IPS DF 6.9 (cell line): ENCODE measurements around the gene C10orf90.

Experiments used
- DNase-seq: peaks from one replicate; pipeline ENCODE4 v3.0.0-alpha.2; 2013; ENCODE audit warnings: low read depth, low spot score
- H3K27ac ChIP-seq: one replicate; pipeline ENCODE4 v1.5.1; 2013; ENCODE audit warnings: low read length, control low read depth
- H3K27me3 ChIP-seq: 2 replicates; pipeline ENCODE4 v1.6.1; 2013; ENCODE audit warnings: mild to moderate bottlenecking, low read length; ENCODE audit not compliant: control insufficient read depth, insufficient read depth
- H3K36me3 ChIP-seq: 2 replicates; pipeline ENCODE4 v1.6.1; 2013; ENCODE audit warnings: low read length; ENCODE audit not compliant: control insufficient read depth, insufficient read depth
- H3K4me1 ChIP-seq: 2 replicates; pipeline ENCODE4 v1.6.1; 2013; ENCODE audit warnings: low read length; ENCODE audit not compliant: control insufficient read depth, insufficient read depth
- H3K4me3 ChIP-seq: 2 replicates; pipeline ENCODE4 v1.5.1; 2013; ENCODE audit warnings: mild to moderate bottlenecking, low read length
- H3K9me3 ChIP-seq: 2 replicates; pipeline ENCODE4 v1.6.1; 2013; ENCODE audit warnings: low read length, inconsistent platforms; ENCODE audit not compliant: control insufficient read depth, insufficient read depth
- WGBS: extraction: QIAGEN DNeasy Blood & Tissue Kit; methylation state at CpG from one replicate; pipeline ENCODE4 v1.1.7; 2013; ENCODE audit warnings: mixed read lengths, missing lambda C conversion rate; ENCODE audit not compliant: insufficient read length, insufficient coverage; 5-methylcytosine and 5-hydroxymethylcytosine counted together

C10orf90 gene

GRCh38 chr10:126527645-126528314, 142.7 kb downstream of the C10orf90 start:
- no peak for DNase-seq
- Histone ChIP-seq H3K36me3 (no peaks in the 10 kb centered on the region), H3K4me1 (no peaks in the 10 kb centered on the region), H3K27ac (no peak overlapping the region), H3K9me3 (no peaks in the 10 kb centered on the region), H3K27me3 (no peaks in the 10 kb centered on the region), H3K4me3 (no peak overlapping the region)
- no CpG with 5 or more reads among the region's 9 CpGs for WGBS

DNA sequence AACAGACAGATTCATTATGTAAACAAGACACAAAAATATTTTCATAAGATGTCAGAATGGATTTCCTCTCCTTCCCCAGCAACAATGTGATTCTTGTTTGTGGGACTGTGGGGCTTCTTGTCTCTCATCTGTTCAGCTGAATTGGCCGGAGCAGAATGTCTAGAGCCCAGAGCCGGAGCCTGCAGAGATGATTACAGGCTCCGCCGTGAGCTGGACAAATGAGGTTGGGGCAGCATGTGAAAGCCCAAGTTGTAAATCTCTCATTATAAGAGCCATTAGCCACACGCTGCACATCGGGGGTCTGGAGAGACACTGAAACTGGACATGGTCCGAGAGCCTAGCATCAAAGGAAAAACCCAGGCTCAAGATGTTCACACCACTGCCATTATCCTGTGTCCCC, 145.2 kb downstream of the C10orf90 start:
- H3K27ac ChIP-seq: no peak overlapping the region
- no peak for DNase-seq
- H3K27me3 ChIP-seq: no peaks in the 10 kb centered on the region
- no peak overlapping the region for H3K4me3 ChIP-seq
- WGBS: no CpG with 5 or more reads among the region's 7 CpGs
- no peaks in the 10 kb centered on the region for H3K9me3 ChIP-seq
- H3K36me3 ChIP-seq: no peaks in the 10 kb centered on the region
- H3K4me1 ChIP-seq: no peaks in the 10 kb centered on the region

GRCh38 chr10:126524526-126524925, 146.0 kb downstream of the C10orf90 start:
- H3K36me3 ChIP-seq: no peaks in the 10 kb centered on the region
- no peaks in the 10 kb centered on the region for H3K27me3 ChIP-seq
- WGBS: no CpG with 5 or more reads among the region's 6 CpGs
- no peak for DNase-seq
- H3K4me1 ChIP-seq: no peaks in the 10 kb centered on the region
- H3K9me3 ChIP-seq: no peaks in the 10 kb centered on the region
- no peak overlapping the region for H3K4me3 ChIP-seq
- H3K27ac ChIP-seq: no peak overlapping the region

- Histone ChIP-seq H3K27me3 (no peaks in the 10 kb centered on the region), H3K36me3 (no peaks in the 10 kb centered on the region), H3K9me3 (no peaks in the 10 kb centered on the region), H3K4me1 (no peaks in the 10 kb centered on the region), H3K27ac (no peak overlapping the region), H3K4me3 (no peak overlapping the region)
- DNase-seq: no peak
- no CpG with 5 or more reads among the region's 3 CpGs for WGBS
Observed at GRCh38 chr10:126523071-126523470, 147.4 kb downstream of the C10orf90 start.

GRCh38 chr10:126521399-126521798, 149.1 kb downstream of the C10orf90 start:
- DNase-seq: no peak
- Histone ChIP-seq H3K27me3 (no peaks in the 10 kb centered on the region), H3K4me1 (no peaks in the 10 kb centered on the region), H3K36me3 (no peaks in the 10 kb centered on the region), H3K27ac (no peak overlapping the region), H3K9me3 (no peaks in the 10 kb centered on the region), H3K4me3 (no peak overlapping the region)
- no CpG with 5 or more reads among the region's 5 CpGs for WGBS

GRCh38 chr10:126520751-126521317, 149.7 kb downstream of the C10orf90 start:
- no peak overlapping the region for H3K4me3 ChIP-seq
- H3K27ac ChIP-seq: no peak overlapping the region
- no peaks in the 10 kb centered on the region for H3K36me3 ChIP-seq
- H3K27me3 ChIP-seq: no peaks in the 10 kb centered on the region
- H3K9me3 ChIP-seq: no peaks in the 10 kb centered on the region
- no peaks in the 10 kb centered on the region for H3K4me1 ChIP-seq
- DNase-seq: no peak
- WGBS: no CpG with 5 or more reads among the region's 7 CpGs

GRCh38 chr10:126519992-126520391, 150.5 kb downstream of the C10orf90 start:
- no peak overlapping the region for H3K4me3 ChIP-seq
- no peak for DNase-seq
- WGBS: no CpG with 5 or more reads among the region's 7 CpGs
- H3K4me1 ChIP-seq: no peaks in the 10 kb centered on the region
- no peaks in the 10 kb centered on the region for H3K9me3 ChIP-seq
- no peak overlapping the region for H3K27ac ChIP-seq
- H3K36me3 ChIP-seq: no peaks in the 10 kb centered on the region
- no peaks in the 10 kb centered on the region for H3K27me3 ChIP-seq

- Histone ChIP-seq H3K4me3 (no peak overlapping the region), H3K27me3 (no peaks in the 10 kb centered on the region), H3K36me3 (no peaks in the 10 kb centered on the region), H3K9me3 (no peaks in the 10 kb centered on the region), H3K27ac (no peak overlapping the region), H3K4me1 (no peaks in the 10 kb centered on the region)
- no peak for DNase-seq
- whole genome bisulfite sequencing: no CpG with 5 or more reads among the region's 2 CpGs
Observed at GRCh38 chr10:126519185-126519584, 151.3 kb downstream of the C10orf90 start.

DNA sequence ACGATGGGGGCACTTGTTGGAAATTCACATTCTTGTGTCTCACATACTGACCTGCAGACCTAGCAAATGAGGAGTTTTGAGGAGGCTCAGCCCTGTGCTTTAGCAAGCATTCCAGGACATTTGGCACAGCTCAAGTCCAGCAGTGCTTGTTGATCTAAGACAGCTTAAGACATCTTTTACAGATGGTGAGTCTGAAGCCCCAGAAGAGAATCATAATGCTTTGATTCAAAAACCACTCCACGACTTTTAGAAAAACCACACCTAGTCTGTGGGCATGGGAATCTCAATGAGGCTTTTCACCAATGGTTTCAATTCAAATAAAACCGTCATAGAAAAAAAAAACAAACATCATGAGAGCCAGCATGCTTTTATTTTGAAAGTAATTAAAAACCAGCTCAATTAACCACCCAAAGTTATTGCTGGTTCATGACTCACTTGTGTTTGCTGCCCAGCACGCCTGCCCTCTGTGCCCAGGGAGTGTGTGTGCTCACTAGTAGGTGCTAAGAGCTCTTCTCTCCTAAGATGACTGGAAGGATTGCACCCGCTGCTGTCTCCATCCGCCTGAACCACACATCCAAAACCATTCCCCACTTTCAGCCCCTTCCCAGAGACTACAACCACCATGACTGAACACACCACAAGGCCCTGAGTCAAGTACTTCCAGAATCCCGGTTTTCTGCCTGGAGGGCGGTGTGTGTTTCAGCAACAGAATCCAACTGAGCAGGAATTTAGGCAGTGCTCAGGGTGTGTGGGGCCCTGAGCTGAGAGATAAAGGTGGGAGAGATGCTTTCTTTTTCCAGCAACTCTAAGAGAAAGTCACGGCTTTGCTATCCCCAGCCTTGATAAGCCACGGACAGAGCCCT, 152.0 kb downstream of the C10orf90 start:
- no peak overlapping the region for H3K4me3 ChIP-seq
- no CpG with 5 or more reads among the region's 10 CpGs for WGBS
- no peak for DNase-seq

GRCh38 chr10:126516515-126516914, 154.0 kb downstream of the C10orf90 start:
- no peaks in the 10 kb centered on the region for H3K4me1 ChIP-seq
- no peak for DNase-seq
- no peaks in the 10 kb centered on the region for H3K36me3 ChIP-seq
- no peak overlapping the region for H3K27ac ChIP-seq
- WGBS: no CpG with 5 or more reads among the region's 6 CpGs
- no peaks in the 10 kb centered on the region for H3K27me3 ChIP-seq
- no peaks in the 10 kb centered on the region for H3K9me3 ChIP-seq
- no peak overlapping the region for H3K4me3 ChIP-seq

More for the DNA sequence above, 152.0 kb downstream of the C10orf90 start:
- H3K36me3 ChIP-seq: no peaks in the 10 kb centered on the region
- no peaks in the 10 kb centered on the region for H3K27me3 ChIP-seq
- no peaks in the 10 kb centered on the region for H3K9me3 ChIP-seq
- H3K27ac ChIP-seq: no peak overlapping the region
- H3K4me1 ChIP-seq: no peaks in the 10 kb centered on the region
